SK-N-MC (cell line): Measurements from ENCODE around the gene VPS25.
A peak's percentile ranks its signal among the peaks of the same experiment; 100 is the strongest.

ENCODE experiments used
- DNase-seq: peaks from one replicate; pipeline ENCODE4 v3.0.0-alpha.2; 2011; ENCODE audit warnings: low read depth, low spot score
- H3K27ac ChIP-seq: fragments of 200-600 bp; sonication (generic); 2 replicates; pipeline ENCODE4 v1.5.1; 2016; ENCODE audit warnings: mixed run types
- H3K36me3 ChIP-seq: fragments of 200-600 bp; sonication (generic); 2 replicates; pipeline ENCODE4 v1.6.1; 2017; ENCODE audit warnings: antibody characterized with exemption, low read length, mixed read lengths; ENCODE audit not compliant: insufficient read depth
- H3K4me3 ChIP-seq: fragments of 200-600 bp; sonication (generic); 2 replicates; pipeline ENCODE4 v1.5.1; 2016
- H3K9ac ChIP-seq: fragments of 200-600 bp; sonication (generic); 2 replicates; pipeline ENCODE4 v1.8.0; 2017; ENCODE audit warnings: mixed run types, mixed read lengths; ENCODE audit not compliant: insufficient read length
- H3K9me3 ChIP-seq: fragments of 200-600 bp; sonication (generic); 2 replicates; pipeline ENCODE4 v1.6.1; 2017; ENCODE audit warnings: low read depth, mild to moderate bottlenecking, antibody characterized with exemption, low read length, moderate library complexity, mixed read lengths
- EZH2 ChIP-seq: fragments of 200-600 bp; sonication (generic); IDR thresholded peaks from one replicate; pipeline ENCODE4 v1.6.1; 2017; ENCODE audit warnings: antibody characterized with exemption
- FOXP2 ChIP-seq: optimal IDR thresholded peaks from 2 replicates; pipeline ENCODE3; 2011; ENCODE audit warnings: mild to moderate bottlenecking, moderate library complexity; ENCODE audit not compliant: insufficient read depth; ENCODE audit errors: extremely low read length, control extremely low read depth
- POLR2AphosphoS5 ChIP-seq: IDR thresholded peaks from 2 replicates; pipeline ENCODE4 v1.6.1; 2012; ENCODE audit warnings: mild to moderate bottlenecking, low read depth, low read length, borderline replicate concordance

VPS25 gene

GRCh38 chr17:42784409-42784808, 11.2 kb downstream of the VPS25 start:
- H3K27ac ChIP-seq, result no peak overlapping the region
- H3K4me3 ChIP-seq, result no peak overlapping the region
- H3K36me3 ChIP-seq, result no peaks in the 10 kb centered on the region; the same call in 1 of the 2 replicates
- H3K9ac ChIP-seq, result no peak overlapping the region
- no peaks in the 10 kb centered on the region for H3K9me3 ChIP-seq
- no peak for DNase-seq
- TF ChIP-seq FOXP2, result no peak
- TF ChIP-seq POLR2AphosphoS5, result no peak
- TF ChIP-seq EZH2, result no peak

- no peak for DNase-seq
Measured at GRCh38 chr17:42784811-42785592, 11.8 kb downstream of the VPS25 start.

GRCh38 chr17:42787266-42787665, 14.0 kb downstream of the VPS25 start:
- Histone ChIP-seq H3K4me3 (no peak overlapping the region), H3K9ac (no peak overlapping the region), H3K36me3 (no peaks in the 10 kb centered on the region), H3K27ac (no peak overlapping the region), H3K9me3 (no peaks in the 10 kb centered on the region)
- DNase-seq, result no peak
- no peak for TF ChIP-seq POLR2AphosphoS5

More at GRCh38 chr17:42784811-42785592, 11.8 kb downstream of the VPS25 start:
- no peaks in the 10 kb centered on the region for H3K36me3 ChIP-seq
- H3K4me3 ChIP-seq, result no peak overlapping the region
- no peaks in the 10 kb centered on the region for H3K9me3 ChIP-seq
- no peak overlapping the region for H3K27ac ChIP-seq
- no peak for TF ChIP-seq POLR2AphosphoS5
- no peak for TF ChIP-seq EZH2
- TF ChIP-seq FOXP2, result no peak
- H3K9ac ChIP-seq, result no peak overlapping the region

- DNase-seq, result no peak
- no peaks in the 10 kb centered on the region for H3K9me3 ChIP-seq
- H3K9ac ChIP-seq, result no peak overlapping the region
- no peak for TF ChIP-seq FOXP2
- no peaks in the 10 kb centered on the region for H3K36me3 ChIP-seq
- peak overlapping the region; percentile 53; the same call in 1 of the 2 replicates for H3K27ac ChIP-seq
- H3K4me3 ChIP-seq, result no peak overlapping the region
Measured at GRCh38 chr17:42791948-42792347, 18.7 kb downstream of the VPS25 start.

GRCh38 chr17:42792545-42792944, 19.3 kb downstream of the VPS25 start:
- Histone ChIP-seq H3K27ac (peak overlapping the region; percentile 15), H3K4me3 (no peak overlapping the region), H3K36me3 (no peaks in the 10 kb centered on the region), H3K9ac (no peak overlapping the region), H3K9me3 (no peaks in the 10 kb centered on the region)
- TF ChIP-seq POLR2AphosphoS5, result no peak
- no peak for TF ChIP-seq EZH2
- no peak for TF ChIP-seq FOXP2
- no peak for DNase-seq

GRCh38 chr17:42795061-42795460, 21.8 kb downstream of the VPS25 start:
- DNase-seq, result no peak
- Histone ChIP-seq H3K36me3 (no peaks in the 10 kb centered on the region), H3K9ac (no peak overlapping the region), H3K4me3 (no peak overlapping the region), H3K27ac (no peak overlapping the region), H3K9me3 (no peaks in the 10 kb centered on the region)
- TF ChIP-seq FOXP2 (no peak), EZH2 (no peak), POLR2AphosphoS5 (no peak)

GRCh38 chr17:42795465-42795864, 22.2 kb downstream of the VPS25 start:
- no peaks in the 10 kb centered on the region for H3K36me3 ChIP-seq
- no peak overlapping the region for H3K27ac ChIP-seq
- DNase-seq, result no peak
- no peak overlapping the region for H3K4me3 ChIP-seq
- H3K9ac ChIP-seq, result no peak overlapping the region
- H3K9me3 ChIP-seq, result no peaks in the 10 kb centered on the region
- TF ChIP-seq EZH2, result no peak
- TF ChIP-seq FOXP2, result no peak
- TF ChIP-seq POLR2AphosphoS5, result no peak

- H3K36me3 ChIP-seq, result no peaks in the 10 kb centered on the region
- no peak overlapping the region for H3K27ac ChIP-seq
- no peak for DNase-seq
- no peak overlapping the region for H3K9ac ChIP-seq
- TF ChIP-seq EZH2, result no peak
- TF ChIP-seq FOXP2, result no peak
- TF ChIP-seq POLR2AphosphoS5, result no peak
- H3K4me3 ChIP-seq, result no peak overlapping the region
- no peaks in the 10 kb centered on the region for H3K9me3 ChIP-seq
Measured at GRCh38 chr17:42796066-42796758, 23.0 kb downstream of the VPS25 start.
